Measurements from ENCODE around the gene ADAMTS2.

Gene ADAMTS2

GRCh38 chr5:179258001-179258921 is 87.0 kb downstream of the ADAMTS2 start:
- H3K14ac ChIP-seq (ENCODE audit: low read length in 2 of 2): peak overlapping the region in 1 of 2 experiments; percentile 80
- H3K36me3 ChIP-seq (ENCODE audit: control insufficient read depth in 1 of 2, insufficient read depth in 2 of 2, low read depth in 1 of 2, low read length in 2 of 2): peaks cover 0 to 25% of the 10 kb centered on the region in 2 experiments
- H4K8ac ChIP-seq (ENCODE audit: low read length): peak overlapping the region; percentile 62
- peaks cover 21% of the 10 kb centered on the region for H3K4me1 ChIP-seq (ENCODE audit: control insufficient read depth, insufficient read depth, low read depth, low read length)
- H3K4me3 ChIP-seq (ENCODE audit: insufficient read depth in 1 of 2, low read depth in 1 of 2, low read length in 2 of 2): peak overlapping the region; percentile 16 to 48
- DNase-seq: no peak
- H2BK12ac ChIP-seq (ENCODE audit: low read length in 2 of 2): peak overlapping the region; percentile 42 to 83
- H3K4ac ChIP-seq (ENCODE audit: low read depth in 1 of 2, low read length in 2 of 2): peak overlapping the region; percentile 54 to 67
- no peak overlapping the region for H3K27ac ChIP-seq (ENCODE audit: low read length, poor library complexity, severe bottlenecking)
- peak overlapping the region; percentile 64 to 66 for H3K18ac ChIP-seq (ENCODE audit: low read depth in 1 of 2, low read length in 2 of 2)
- H3K23ac ChIP-seq (ENCODE audit: low read length in 2 of 2): no peak overlapping the region
- WGBS: 90% methylated on average over 23 of the region's 23 CpGs
- no peak overlapping the region for H2AK5ac ChIP-seq (ENCODE audit: low read length, severe bottlenecking)
- no peak overlapping the region for H2AFZ ChIP-seq (ENCODE audit: low read depth, low read length)
- H4K91ac ChIP-seq (ENCODE audit: low read length): peak overlapping the region; percentile 87
- peak overlapping the region; percentile 85 for H2BK15ac ChIP-seq (ENCODE audit: low read depth, poor library complexity, severe bottlenecking)
- peak overlapping the region; percentile 42 for H2BK120ac ChIP-seq (ENCODE audit: low read depth, low read length)
- no peak overlapping the region for H2BK5ac ChIP-seq (ENCODE audit: low read depth, low read length, poor library complexity, severe bottlenecking)
- no peaks in the 10 kb centered on the region for H3K9me3 ChIP-seq (ENCODE audit: control insufficient read depth, low read length)
- peak overlapping the region; percentile 77 for H3K9ac ChIP-seq (ENCODE audit: low read length)
- H3K27me3 ChIP-seq (ENCODE audit: control insufficient read depth in 1 of 2, insufficient read depth in 1 of 2, low read length in 2 of 2): no peaks in the 10 kb centered on the region
- H3K4me2 ChIP-seq (ENCODE audit: low read length, poor library complexity, severe bottlenecking): no peak overlapping the region
- no peaks in the 10 kb centered on the region for H3K79me1 ChIP-seq (replicated peaks; ENCODE audit: low read length, poor library complexity, severe bottlenecking)

- Histone ChIP-seq H2BK5ac (ENCODE audit: low read depth, low read length, poor library complexity, severe bottlenecking) (no peak overlapping the region), H3K4ac (ENCODE audit: low read depth in 1 of 2, low read length in 2 of 2) (no peak overlapping the region), H3K9me3 (ENCODE audit: control insufficient read depth, low read length) (no peaks in the 10 kb centered on the region), H4K8ac (ENCODE audit: low read length) (no peak overlapping the region), H3K4me2 (ENCODE audit: low read length, poor library complexity, severe bottlenecking) (no peak overlapping the region), H2BK12ac (ENCODE audit: low read length in 2 of 2) (no peak overlapping the region), H3K14ac (ENCODE audit: low read length in 2 of 2) (no peak overlapping the region), H3K4me3 (ENCODE audit: insufficient read depth in 1 of 2, low read depth in 1 of 2, low read length in 2 of 2) (peak overlapping the region in 1 of 2 experiments; percentile 48), H2AK5ac (ENCODE audit: low read length, severe bottlenecking) (no peak overlapping the region), H3K9ac (ENCODE audit: low read length) (peak overlapping the region; percentile 77), H2BK120ac (ENCODE audit: low read depth, low read length) (no peak overlapping the region), H3K36me3 (ENCODE audit: control insufficient read depth in 1 of 2, insufficient read depth in 2 of 2, low read depth in 1 of 2, low read length in 2 of 2) (peaks cover 0 to 25% of the 10 kb centered on the region in 2 experiments), H2BK15ac (ENCODE audit: low read depth, poor library complexity, severe bottlenecking) (no peak overlapping the region), H3K23ac (ENCODE audit: low read length in 2 of 2) (no peak overlapping the region), H3K27ac (ENCODE audit: low read length, poor library complexity, severe bottlenecking) (no peak overlapping the region), H3K27me3 (ENCODE audit: control insufficient read depth in 1 of 2, insufficient read depth in 1 of 2, low read length in 2 of 2) (no peaks in the 10 kb centered on the region), H4K91ac (ENCODE audit: low read length) (no peak overlapping the region), H3K18ac (ENCODE audit: low read depth in 1 of 2, low read length in 2 of 2) (no peak overlapping the region), H3K4me1 (ENCODE audit: control insufficient read depth, insufficient read depth, low read depth, low read length) (peaks cover 21% of the 10 kb centered on the region), H3K79me1 (replicated peaks; ENCODE audit: low read length, poor library complexity, severe bottlenecking) (no peaks in the 10 kb centered on the region), H2AFZ (ENCODE audit: low read depth, low read length) (no peak overlapping the region)
- DNase-seq: no peak
- 91% methylated on average over 29 of the region's 29 CpGs for WGBS
Observed at GRCh38 chr5:179257176-179257682, 88.0 kb downstream of the ADAMTS2 start.

- Histone ChIP-seq H3K4me3 (ENCODE audit: insufficient read depth in 1 of 2, low read depth in 1 of 2, low read length in 2 of 2) (peak overlapping the region in 1 of 2 experiments; percentile 19), H2AFZ (ENCODE audit: low read depth, low read length) (no peak overlapping the region), H3K14ac (ENCODE audit: low read length in 2 of 2) (peak overlapping the region in 1 of 2 experiments; percentile 76), H3K27me3 (ENCODE audit: control insufficient read depth in 1 of 2, insufficient read depth in 1 of 2, low read length in 2 of 2) (no peaks in the 10 kb centered on the region), H3K36me3 (ENCODE audit: control insufficient read depth in 1 of 2, insufficient read depth in 2 of 2, low read depth in 1 of 2, low read length in 2 of 2) (peaks cover 0 to 25% of the 10 kb centered on the region in 2 experiments), H3K23ac (ENCODE audit: low read length in 2 of 2) (no peak overlapping the region), H3K4ac (ENCODE audit: low read depth in 1 of 2, low read length in 2 of 2) (peak overlapping the region in 1 of 2 experiments; percentile 35), H3K27ac (ENCODE audit: low read length, poor library complexity, severe bottlenecking) (no peak overlapping the region), H2BK5ac (ENCODE audit: low read depth, low read length, poor library complexity, severe bottlenecking) (no peak overlapping the region), H3K4me1 (ENCODE audit: control insufficient read depth, insufficient read depth, low read depth, low read length) (peaks cover 21% of the 10 kb centered on the region), H3K4me2 (ENCODE audit: low read length, poor library complexity, severe bottlenecking) (no peak overlapping the region), H2BK12ac (ENCODE audit: low read length in 2 of 2) (peak overlapping the region in 1 of 2 experiments; percentile 10), H2BK120ac (ENCODE audit: low read depth, low read length) (no peak overlapping the region), H3K18ac (ENCODE audit: low read depth in 1 of 2, low read length in 2 of 2) (peak overlapping the region in 1 of 2 experiments; percentile 29), H2BK15ac (ENCODE audit: low read depth, poor library complexity, severe bottlenecking) (no peak overlapping the region), H3K9me3 (ENCODE audit: control insufficient read depth, low read length) (no peaks in the 10 kb centered on the region), H2AK5ac (ENCODE audit: low read length, severe bottlenecking) (no peak overlapping the region), H3K9ac (ENCODE audit: low read length) (peak overlapping the region; percentile 77), H4K8ac (ENCODE audit: low read length) (no peak overlapping the region), H3K79me1 (replicated peaks; ENCODE audit: low read length, poor library complexity, severe bottlenecking) (no peaks in the 10 kb centered on the region), H4K91ac (ENCODE audit: low read length) (peak overlapping the region; percentile 37)
- 95% methylated on average over 21 of the region's 23 CpGs for WGBS
- DNase-seq: no peak
Observed at GRCh38 chr5:179256328-179257175, 88.7 kb downstream of the ADAMTS2 start.
